K562 (cell line): Measurements from ENCODE around the gene NPDC1. TPM values are rescaled to one million over a fixed set of nuclear protein-coding genes. Genes with fewer than 3 reads are reported as not detected.

Experiments
- CREM ChIP-seq: IDR thresholded peaks from 2 replicates; pipeline ENCODE4 v1.6.1; 2014; ENCODE audit warnings: antibody characterized with exemption, low read depth
- HLTF ChIP-seq: fragments of 450-650 bp; IDR thresholded peaks from 2 replicates; pipeline ENCODE4 v1.6.1; 2016
- ILK ChIP-seq: fragments of 450-650 bp; IDR thresholded peaks from 2 replicates; pipeline ENCODE4 v1.6.1; 2016; ENCODE audit warnings: missing genetic modification characterization, low read depth, mild to moderate bottlenecking, missing compliant biosample characterization, moderate library complexity, borderline replicate concordance
- JUN ChIP-seq, 2 experiments: sonication (generic) in 1 of 2; formaldehyde crosslinking in 1 of 2; IDR thresholded peaks; 2 replicates each; pipeline versions ENCODE4 v1.6.1 to v1.8.0; 2012 to 2022; ENCODE audit warnings: borderline replicate concordance in 2 of 2, mild to moderate bottlenecking in 2 of 2, improper control_type of control experiment in 1 of 2, low read depth in 1 of 2, low read length in 1 of 2, missing genetic modification reagents in 1 of 2
- JUND ChIP-seq, 2 experiments: IDR thresholded peaks; 2 replicates in 1 of 2; 3 replicates in 1 of 2; pipeline ENCODE4 v1.6.1; 2011; ENCODE audit warnings: borderline replicate concordance in 2 of 2, low read depth in 2 of 2, low read length in 2 of 2, improper control_type of control experiment in 1 of 2, missing biosample characterization in 1 of 2, missing genetic modification characterization in 1 of 2, missing genetic modification reagents in 1 of 2
- L3MBTL2 ChIP-seq: fragments of 450-650 bp; IDR thresholded peaks from 2 replicates; pipeline ENCODE4 v1.6.1; 2016; ENCODE audit warnings: mild to moderate bottlenecking, moderate library complexity
- MLX ChIP-seq, 2 experiments: fragments of 450-650 bp in 1 of 2; sonication (generic) in 1 of 2; formaldehyde crosslinking; conservative IDR thresholded peaks; 2 replicates each; pipeline versions ENCODE4 v1.4.0 to v1.8.1; 2020 to 2022; ENCODE audit warnings: mild to moderate bottlenecking in 1 of 2, missing genetic modification reagents in 1 of 2
- SIRT6 ChIP-seq: IDR thresholded peaks from one replicate; pipeline ENCODE4 v1.6.1; 2012; ENCODE audit warnings: low read depth, mild to moderate bottlenecking, control low read depth, inconsistent platforms, low read length, moderate library complexity
- STAT6 ChIP-seq: sonication (generic); formaldehyde crosslinking; IDR thresholded peaks from 2 replicates; pipeline ENCODE4 v1.8.1; 2023; ENCODE audit warnings: mild to moderate bottlenecking, missing genetic modification reagents
- TCF3 ChIP-seq: sonication (generic); formaldehyde crosslinking; IDR thresholded peaks from 2 replicates; pipeline ENCODE4 v1.4.0; 2020; ENCODE audit warnings: mild to moderate bottlenecking, missing genetic modification reagents
- polyA plus RNA-seq, 8 experiments: library from polyadenylated mRNA; depleted of rRNA in 4 of 8; stranded (reverse) in 5 of 8; unstranded in 3 of 8; fragments of >200 nt; fragmentation: Nextera tagmentation in 2 of 8; fragmentation: Illumina TruSeq in 1 of 8; extraction: Ambion mirVana in 2 of 8; extraction: Trizol in 1 of 8; gene quantifications; 2 replicates each; pipeline versions ENCODE4 v1.2.1 to v1.2.3, GENCODE V29; 2011 to 2014; ENCODE audit warnings: inconsistent platforms in 1 of 8, missing spikeins in 1 of 8
- total RNA-seq, 7 experiments: library from RNA; depleted of rRNA in 6 of 7; stranded (reverse); fragments of >200 nt in 6 of 7; fragmentation: Illumina TruSeq in 2 of 7; extraction: Trizol in 2 of 7; gene quantifications; 2 replicates each; pipeline versions ENCODE4 v1.2.1 to v1.2.3, GENCODE V29; 2011 to 2021; ENCODE audit warnings: low replicate concordance in 1 of 7
- TF ChIP-seq, protein P1 (sequence below): sonication (generic); formaldehyde crosslinking; IDR thresholded peaks from 2 replicates; pipeline ENCODE4 v1.8.0; 2023; ENCODE audit warnings: missing genetic modification reagents, mild to moderate bottlenecking, borderline replicate concordance

The NPDC1 gene
- total and polyA plus RNA-seq, 9 of the 15 experiments (the other 6 are each of a cell fraction or from before 2014, with no cell fraction given): 0.06 to 2.1 (median 0.53) TPM; not detected in 3

GRCh38 chr9:137029058-137029936 is 16.7 kb downstream of the NPDC1 start (continued):
- TF ChIP-seq STAT6 (CRISPR knock-in tag) (0 out of 2 replicates have a peak, but pooled peaks have one; percentile 76), MLX (CRISPR knock-in tag; conservative IDR thresholded peaks at IDR 0.05) (0 out of 4 replicates have a peak, but pooled peaks of 1 of the 2 experiments have one; percentile 23), JUND (IDR thresholded peaks at IDR 0.05; ENCODE audit: borderline replicate concordance, low read depth, low read length) (0 out of 2 replicates have a peak, but pooled peaks have one; percentile 3), JUND (tag; IDR thresholded peaks at IDR 0.05; ENCODE audit: borderline replicate concordance, low read depth, low read length) (no peak; the same call in 2 of the 3 replicates), HLTF (no peak), L3MBTL2 (no peak), ILK (no peak), CREM (peak; percentile 54; the same call in 1 of the 2 replicates), JUN (IDR thresholded peaks at IDR 0.05; ENCODE audit: borderline replicate concordance, low read depth, low read length) (no peak), JUN (CRISPR knock-in tag; IDR thresholded peaks at IDR 0.05; ENCODE audit: borderline replicate concordance) (0 out of 2 replicates have a peak, but pooled peaks have one; percentile 6), TCF3 (CRISPR knock-in tag) (no peak), SIRT6 (no peak)
- TF ChIP-seq, protein P1, sequence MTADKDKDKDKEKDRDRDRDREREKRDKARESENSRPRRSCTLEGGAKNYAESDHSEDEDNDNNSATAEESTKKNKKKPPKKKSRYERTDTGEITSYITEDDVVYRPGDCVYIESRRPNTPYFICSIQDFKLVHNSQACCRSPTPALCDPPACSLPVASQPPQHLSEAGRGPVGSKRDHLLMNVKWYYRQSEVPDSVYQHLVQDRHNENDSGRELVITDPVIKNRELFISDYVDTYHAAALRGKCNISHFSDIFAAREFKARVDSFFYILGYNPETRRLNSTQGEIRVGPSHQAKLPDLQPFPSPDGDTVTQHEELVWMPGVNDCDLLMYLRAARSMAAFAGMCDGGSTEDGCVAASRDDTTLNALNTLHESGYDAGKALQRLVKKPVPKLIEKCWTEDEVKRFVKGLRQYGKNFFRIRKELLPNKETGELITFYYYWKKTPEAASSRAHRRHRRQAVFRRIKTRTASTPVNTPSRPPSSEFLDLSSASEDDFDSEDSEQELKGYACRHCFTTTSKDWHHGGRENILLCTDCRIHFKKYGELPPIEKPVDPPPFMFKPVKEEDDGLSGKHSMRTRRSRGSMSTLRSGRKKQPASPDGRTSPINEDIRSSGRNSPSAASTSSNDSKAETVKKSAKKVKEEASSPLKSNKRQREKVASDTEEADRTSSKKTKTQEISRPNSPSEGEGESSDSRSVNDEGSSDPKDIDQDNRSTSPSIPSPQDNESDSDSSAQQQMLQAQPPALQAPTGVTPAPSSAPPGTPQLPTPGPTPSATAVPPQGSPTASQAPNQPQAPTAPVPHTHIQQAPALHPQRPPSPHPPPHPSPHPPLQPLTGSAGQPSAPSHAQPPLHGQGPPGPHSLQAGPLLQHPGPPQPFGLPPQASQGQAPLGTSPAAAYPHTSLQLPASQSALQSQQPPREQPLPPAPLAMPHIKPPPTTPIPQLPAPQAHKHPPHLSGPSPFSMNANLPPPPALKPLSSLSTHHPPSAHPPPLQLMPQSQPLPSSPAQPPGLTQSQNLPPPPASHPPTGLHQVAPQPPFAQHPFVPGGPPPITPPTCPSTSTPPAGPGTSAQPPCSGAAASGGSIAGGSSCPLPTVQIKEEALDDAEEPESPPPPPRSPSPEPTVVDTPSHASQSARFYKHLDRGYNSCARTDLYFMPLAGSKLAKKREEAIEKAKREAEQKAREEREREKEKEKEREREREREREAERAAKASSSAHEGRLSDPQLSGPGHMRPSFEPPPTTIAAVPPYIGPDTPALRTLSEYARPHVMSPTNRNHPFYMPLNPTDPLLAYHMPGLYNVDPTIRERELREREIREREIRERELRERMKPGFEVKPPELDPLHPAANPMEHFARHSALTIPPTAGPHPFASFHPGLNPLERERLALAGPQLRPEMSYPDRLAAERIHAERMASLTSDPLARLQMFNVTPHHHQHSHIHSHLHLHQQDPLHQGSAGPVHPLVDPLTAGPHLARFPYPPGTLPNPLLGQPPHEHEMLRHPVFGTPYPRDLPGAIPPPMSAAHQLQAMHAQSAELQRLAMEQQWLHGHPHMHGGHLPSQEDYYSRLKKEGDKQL (CRISPR knock-in tag): no peak
